NCI-H2196 (cell line): ENCODE results near the gene MYO16.
"Not testable (repeated sequence)": the region's sequence is repeated elsewhere in the genome, so short reads cannot be mapped to it uniquely, and the experiment has no call there.

ENCODE experiments used
- DNase-seq: peaks from one replicate; lab custom pipeline; 2025; ENCODE audit not compliant: unreplicated experiment; lab: John Stamatoyannopoulos, UW

MYO16 gene

GRCh38 chr13:108967371-108967770 is 338.0 kb downstream of the MYO16 start:
- no peak for DNase-seq

- no peak for DNase-seq
Measured at GRCh38 chr13:108968566-108968965, 339.2 kb downstream of the MYO16 start.

GRCh38 chr13:108974686-108975085 is 345.3 kb downstream of the MYO16 start:
- no peak for DNase-seq

GRCh38 chr13:108980237-108980636 is 350.8 kb downstream of the MYO16 start:
- DNase-seq, result peak; percentile 25

DNA sequence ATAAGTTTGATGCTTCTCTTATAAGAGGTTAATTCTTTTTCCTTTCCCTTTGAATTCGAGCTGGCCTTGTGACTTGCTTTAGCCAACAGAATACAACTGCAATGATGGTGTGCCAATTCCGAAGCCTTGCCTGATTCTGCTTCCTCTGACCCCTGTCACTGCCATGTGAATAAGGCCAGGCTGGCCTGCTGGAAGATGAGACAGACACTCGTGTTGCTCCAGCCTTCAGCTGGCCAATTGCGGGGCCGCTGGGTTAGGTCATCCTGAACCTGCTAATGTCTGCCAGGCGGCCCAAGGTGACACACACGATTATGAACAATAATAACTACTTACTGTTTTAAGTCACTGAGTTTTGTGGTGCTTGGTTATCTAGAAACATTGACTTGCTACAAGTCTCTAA is 352.0 kb downstream of the MYO16 start:
- DNase-seq, result no peak

DNA sequence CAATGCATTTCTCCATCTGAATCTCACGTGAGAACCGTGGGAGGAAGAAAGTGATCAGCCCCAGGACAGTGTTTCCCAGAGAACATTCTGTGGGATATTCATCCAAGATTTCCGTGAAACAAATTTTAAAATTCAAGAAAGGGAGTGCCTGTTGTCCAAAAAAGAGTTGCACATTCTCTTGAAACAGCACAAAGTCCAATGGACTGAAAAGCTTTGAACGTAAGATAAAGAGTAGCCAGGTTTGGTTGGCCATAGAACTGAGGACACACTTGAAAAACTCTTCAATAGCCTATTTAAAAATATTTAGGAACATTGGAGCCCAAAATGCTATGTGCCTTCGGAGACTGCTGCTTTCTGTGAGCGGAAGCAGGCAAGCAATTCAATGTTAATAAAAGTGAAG is 353.9 kb downstream of the MYO16 start:
- no peak for DNase-seq

DNA sequence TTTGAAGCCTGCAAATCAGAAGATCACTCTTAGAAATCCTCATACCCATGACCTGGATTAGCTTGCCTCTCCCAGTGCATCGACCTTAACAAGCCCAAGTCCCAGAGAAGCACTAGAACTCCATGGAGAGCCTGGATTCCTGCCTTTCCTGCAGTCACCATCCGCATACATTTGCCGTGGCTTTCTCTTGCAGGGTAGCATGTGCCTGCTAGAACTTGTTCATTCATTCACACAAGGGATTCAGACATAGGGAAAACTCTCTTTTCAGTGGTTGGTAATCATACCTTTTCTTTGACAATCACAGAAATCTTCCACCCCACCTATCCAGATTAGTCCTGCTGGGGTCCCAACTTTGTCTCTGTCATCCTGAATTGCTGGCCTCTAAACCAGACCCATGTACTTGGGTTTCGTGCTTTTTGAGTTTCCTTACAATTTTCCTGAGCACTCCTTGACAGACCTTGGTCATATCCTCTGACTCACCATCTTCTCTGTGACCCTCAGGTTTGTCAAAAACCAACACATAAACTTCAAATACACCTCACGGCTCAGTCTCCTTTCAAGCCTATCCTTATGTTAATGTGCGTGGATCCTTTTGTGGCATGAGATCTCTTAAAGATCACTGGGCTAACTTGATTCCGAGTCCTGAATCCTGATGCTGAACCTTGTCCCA is 355.0 kb downstream of the MYO16 start:
- DNase-seq, result no peak

GRCh38 chr13:108985166-108985565 is 355.8 kb downstream of the MYO16 start:
- DNase-seq, result no peak

DNA sequence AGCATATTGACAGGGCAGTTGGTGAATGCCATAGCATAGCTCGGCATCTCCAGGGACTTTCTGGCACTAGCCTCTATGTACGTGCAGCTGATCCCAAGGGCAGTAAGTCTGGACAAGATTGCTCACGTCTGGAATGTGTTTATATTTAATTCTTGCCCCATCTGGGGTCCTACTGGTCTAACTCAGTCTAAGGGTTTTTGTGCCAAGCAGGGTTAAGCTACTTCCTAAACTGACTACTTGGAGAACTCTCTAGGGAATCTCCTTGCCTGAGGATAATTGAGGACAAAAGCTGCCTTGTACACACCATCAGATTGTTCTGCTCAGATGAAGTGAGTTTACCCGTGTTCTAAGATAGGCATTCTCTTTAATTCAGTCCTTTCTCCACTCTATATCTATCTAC is 358.1 kb downstream of the MYO16 start:
- no peak for DNase-seq

- no peak for DNase-seq
Measured at GRCh38 chr13:108987944-108988343, 358.5 kb downstream of the MYO16 start.

- not testable (repeated sequence) for DNase-seq
Measured at GRCh38 chr13:108991416-108991815, 362.0 kb downstream of the MYO16 start.

DNA sequence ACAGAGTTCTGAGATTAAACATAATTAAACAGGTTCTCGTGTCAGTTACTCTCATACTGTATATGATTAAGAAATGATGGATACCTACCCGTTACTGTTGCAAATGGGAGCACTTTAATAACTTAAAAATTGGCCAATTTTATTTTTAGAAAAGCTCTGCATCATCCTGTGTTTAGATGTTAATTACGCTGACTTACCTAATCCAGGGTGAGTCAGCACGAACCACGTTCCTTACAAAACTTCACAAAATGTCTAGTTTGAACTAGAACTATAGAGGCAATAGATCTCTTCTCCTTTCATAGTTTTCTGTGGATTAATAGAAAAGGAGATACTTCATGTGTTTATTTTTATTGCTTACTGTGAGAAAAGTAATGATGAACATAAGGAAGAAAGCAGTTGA is 363.9 kb downstream of the MYO16 start:
- DNase-seq, result no peak

DNA sequence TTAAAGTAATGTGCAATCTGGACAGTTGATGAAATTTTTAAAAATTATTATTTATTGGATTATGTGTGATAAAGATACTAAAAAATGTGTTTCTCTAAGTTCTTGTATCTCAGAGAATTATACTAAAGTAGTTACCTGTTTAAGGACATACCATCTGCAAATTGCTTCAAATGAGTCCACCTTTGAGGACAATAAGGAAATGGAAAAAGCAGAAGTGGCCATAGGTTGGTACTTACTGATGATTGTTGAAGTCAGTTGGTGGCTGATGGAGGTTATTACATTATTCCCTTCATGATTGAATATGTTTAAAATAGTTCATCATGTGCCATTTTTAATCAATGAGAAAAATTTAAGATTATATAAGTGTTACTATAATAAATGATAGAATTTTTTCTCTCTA is 367.0 kb downstream of the MYO16 start:
- DNase-seq, result no peak

DNA sequence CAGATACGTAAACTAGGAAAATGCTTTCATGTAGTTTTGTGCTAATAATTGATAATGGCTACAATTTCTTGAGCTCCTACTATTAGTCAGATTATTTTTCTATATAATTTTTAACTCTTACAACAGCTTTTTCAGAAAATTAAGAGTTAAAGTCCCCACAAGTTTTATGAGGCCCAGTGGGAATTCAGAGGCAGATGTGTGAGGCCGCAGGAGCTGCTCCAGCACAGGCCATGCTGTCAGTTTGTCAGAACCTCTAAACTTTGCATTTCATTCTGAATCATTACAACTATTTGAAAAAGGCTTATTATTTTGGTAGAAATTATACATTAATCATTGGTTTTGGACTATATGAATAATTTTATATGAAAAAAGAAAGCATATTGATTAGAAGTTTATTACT is 370.8 kb downstream of the MYO16 start:
- no peak for DNase-seq

DNA sequence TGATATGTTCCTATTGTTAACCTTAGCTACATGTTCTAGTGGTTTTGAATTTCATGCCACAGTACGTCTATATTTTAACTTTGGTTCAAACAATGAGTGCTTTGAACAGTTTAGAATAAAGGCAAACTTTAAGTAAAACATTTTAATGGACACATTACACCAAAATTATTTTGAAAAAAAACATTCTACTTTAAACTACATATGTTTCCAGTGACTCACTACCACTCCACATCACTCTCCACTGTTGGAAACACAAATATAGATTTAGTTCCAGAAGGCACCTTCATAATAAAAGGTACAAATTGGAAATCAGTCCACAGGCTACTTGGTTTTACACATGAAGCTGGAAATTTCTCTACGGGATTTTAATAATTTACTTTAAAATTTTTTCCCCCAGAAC is 373.5 kb downstream of the MYO16 start:
- DNase-seq, result no peak

GRCh38 chr13:109007946-109008345 is 378.5 kb downstream of the MYO16 start:
- DNase-seq, result no peak

DNA sequence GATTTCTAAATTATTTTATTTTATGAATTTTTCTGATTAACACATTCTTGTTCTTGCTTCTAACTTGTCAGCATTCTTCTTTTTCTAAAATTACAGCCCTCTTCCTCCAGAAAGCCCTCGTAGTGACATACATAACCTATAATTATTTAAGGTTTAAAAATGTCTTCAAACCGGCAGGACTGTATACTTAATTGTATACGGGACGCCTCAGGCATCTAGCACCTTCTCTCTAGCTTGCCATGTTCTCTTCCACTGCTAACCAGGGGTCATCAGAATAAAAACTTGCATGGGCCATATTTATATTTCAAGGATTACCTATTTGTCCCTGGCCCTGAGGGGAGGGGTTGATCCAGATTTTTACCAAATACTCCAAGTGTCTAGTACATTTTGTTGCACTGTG is 380.3 kb downstream of the MYO16 start:
- DNase-seq, result no peak

GRCh38 chr13:109010912-109011311 is 381.5 kb downstream of the MYO16 start:
- DNase-seq, result no peak

DNA sequence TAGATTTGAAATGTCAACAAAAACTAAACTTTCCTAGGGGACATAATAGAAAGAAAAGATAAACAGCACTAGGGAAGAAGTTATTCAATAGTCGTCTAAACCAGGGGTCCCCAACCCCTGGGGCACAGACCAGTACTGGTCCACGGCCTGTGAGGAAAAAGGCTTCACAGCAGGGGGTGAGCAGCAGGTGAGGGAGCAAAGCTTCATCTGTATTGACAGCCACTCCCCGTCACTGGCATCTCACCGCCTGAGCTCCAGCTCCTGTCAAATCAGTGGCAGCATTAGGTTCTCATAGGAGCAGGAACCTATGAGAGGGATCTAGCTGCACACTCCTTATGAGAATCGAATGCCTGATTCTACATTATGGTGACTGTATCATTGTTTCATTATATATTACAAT is 382.7 kb downstream of the MYO16 start:
- no peak for DNase-seq

GRCh38 chr13:109021558-109021957 is 392.1 kb downstream of the MYO16 start:
- no peak for DNase-seq

GRCh38 chr13:109024611-109025010 is 395.2 kb downstream of the MYO16 start:
- DNase-seq, result no peak

GRCh38 chr13:109026266-109026665 is 396.9 kb downstream of the MYO16 start:
- no peak for DNase-seq

GRCh38 chr13:109028624-109029023 is 399.2 kb downstream of the MYO16 start:
- no peak for DNase-seq
